EL (cell line): Measurements from ENCODE around the gene HOXD4.

ENCODE experiments used
- DNase-seq: peaks from one replicate; pipeline ENCODE4 v3.0.0-alpha.2; 2016

The HOXD4 gene

GRCh38 chr2:176172895-176173566, 21.7 kb downstream of the HOXD4 start:
- no peak for DNase-seq

GRCh38 chr2:176173567-176174381, 22.4 kb downstream of the HOXD4 start:
- no peak for DNase-seq

- no peak for DNase-seq
Observed at GRCh38 chr2:176174382-176174823, 23.1 kb downstream of the HOXD4 start.

- DNase-seq, result no peak
Observed at GRCh38 chr2:176174824-176175708, 23.7 kb downstream of the HOXD4 start.

GRCh38 chr2:176175709-176176607, 24.6 kb downstream of the HOXD4 start:
- DNase-seq, result no peak

DNA sequence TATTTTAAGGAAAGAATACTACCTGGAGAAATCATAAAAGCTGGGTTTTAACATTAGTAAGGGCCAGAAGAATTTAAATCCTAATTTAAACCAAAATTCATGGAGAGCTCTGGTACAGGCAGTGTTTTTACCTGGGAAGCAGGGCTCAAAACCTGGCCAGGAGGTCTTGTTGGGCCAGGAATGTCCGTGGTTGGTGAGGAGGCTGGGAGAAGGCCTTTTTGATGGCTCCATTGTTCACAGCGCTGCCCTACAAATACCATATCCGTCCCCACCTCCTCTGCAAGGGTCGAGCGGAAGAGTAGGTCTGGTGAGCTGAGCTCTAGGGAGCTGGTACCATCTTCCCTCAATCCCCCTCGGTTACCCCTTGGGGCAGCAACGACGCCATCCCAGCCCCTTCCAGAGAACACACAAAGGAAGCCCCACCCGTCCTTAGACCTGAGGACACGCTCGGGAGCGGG, 26.3 kb downstream of the HOXD4 start:
- DNase-seq, result no peak

- DNase-seq, result no peak
Observed at GRCh38 chr2:176178038-176178756, 26.8 kb downstream of the HOXD4 start.

DNA sequence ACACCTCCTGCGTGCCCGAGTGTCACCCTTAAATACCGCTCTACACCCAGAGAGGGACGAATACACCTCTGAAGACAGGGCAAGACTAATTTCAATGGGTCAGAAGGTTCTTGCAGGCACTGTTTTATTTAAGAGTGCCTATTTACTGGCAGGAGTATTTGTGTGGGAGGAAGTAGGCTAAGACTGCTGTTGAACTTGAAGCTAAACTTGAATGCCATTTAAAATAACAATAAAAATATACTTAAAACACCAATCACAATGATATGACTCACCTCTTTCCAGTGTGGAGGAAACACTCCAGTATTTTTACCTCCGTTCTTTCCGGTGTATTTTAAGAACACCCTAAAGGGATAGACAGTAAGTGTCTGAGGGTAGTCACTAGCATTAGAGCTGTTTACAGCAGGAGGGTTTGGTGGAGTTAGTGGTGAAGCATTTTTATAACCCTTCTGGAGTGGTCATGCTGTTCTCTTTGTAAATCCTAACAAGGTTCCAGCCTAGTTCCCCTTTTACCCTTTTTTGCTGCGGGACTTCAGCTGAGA, 27.5 kb downstream of the HOXD4 start:
- DNase-seq, result no peak

GRCh38 chr2:176181551-176181950, 30.2 kb downstream of the HOXD4 start:
- no peak for DNase-seq

GRCh38 chr2:176182671-176183070, 31.3 kb downstream of the HOXD4 start:
- DNase-seq, result no peak

GRCh38 chr2:176184749-176185148, 33.4 kb downstream of the HOXD4 start:
- DNase-seq, result no peak

- DNase-seq, result no peak
Observed at GRCh38 chr2:176186024-176186423, 34.7 kb downstream of the HOXD4 start.

DNA sequence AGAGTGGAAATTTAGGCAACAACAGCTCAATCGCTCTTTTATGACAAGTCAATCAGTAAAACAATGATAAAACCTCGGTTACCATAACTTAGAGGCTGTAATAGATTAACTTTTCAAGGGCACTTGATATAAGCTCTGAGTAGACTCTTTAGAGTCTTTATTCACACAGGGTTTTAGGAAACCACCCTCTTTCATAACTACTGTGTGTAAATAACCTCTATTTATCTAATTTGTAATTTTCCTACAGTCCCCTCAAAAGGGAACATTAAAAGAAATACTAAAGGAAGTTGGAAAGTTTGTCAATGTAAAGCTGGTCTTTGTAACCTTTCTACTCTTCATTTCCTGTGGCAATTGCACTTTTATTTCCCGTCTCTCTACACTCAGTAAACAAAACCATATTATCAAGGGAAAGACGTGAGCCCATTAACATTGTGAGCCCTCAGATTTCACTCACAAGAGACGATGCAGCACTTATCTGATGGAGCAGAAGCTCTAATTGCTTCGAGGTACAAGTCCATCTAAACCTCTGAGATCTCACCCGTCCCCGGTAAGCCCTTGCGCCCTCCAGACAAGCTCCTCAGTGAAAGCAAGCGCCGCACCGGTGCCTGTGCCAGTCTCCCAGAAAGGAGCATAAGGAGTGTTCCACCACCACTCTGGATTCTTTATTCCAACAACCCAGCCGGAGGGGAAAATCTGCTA, 36.0 kb downstream of the HOXD4 start:
- DNase-seq, result no peak

- DNase-seq, result peak; percentile 32
Observed at GRCh38 chr2:176187899-176188773, 36.8 kb downstream of the HOXD4 start, which contains the start of gene HOXD1. Gene HOXD1, plus strand, starts transcription at chr2:176188668. Its CDS starts 134 bp downstream, at chr2:176188802.

DNA sequence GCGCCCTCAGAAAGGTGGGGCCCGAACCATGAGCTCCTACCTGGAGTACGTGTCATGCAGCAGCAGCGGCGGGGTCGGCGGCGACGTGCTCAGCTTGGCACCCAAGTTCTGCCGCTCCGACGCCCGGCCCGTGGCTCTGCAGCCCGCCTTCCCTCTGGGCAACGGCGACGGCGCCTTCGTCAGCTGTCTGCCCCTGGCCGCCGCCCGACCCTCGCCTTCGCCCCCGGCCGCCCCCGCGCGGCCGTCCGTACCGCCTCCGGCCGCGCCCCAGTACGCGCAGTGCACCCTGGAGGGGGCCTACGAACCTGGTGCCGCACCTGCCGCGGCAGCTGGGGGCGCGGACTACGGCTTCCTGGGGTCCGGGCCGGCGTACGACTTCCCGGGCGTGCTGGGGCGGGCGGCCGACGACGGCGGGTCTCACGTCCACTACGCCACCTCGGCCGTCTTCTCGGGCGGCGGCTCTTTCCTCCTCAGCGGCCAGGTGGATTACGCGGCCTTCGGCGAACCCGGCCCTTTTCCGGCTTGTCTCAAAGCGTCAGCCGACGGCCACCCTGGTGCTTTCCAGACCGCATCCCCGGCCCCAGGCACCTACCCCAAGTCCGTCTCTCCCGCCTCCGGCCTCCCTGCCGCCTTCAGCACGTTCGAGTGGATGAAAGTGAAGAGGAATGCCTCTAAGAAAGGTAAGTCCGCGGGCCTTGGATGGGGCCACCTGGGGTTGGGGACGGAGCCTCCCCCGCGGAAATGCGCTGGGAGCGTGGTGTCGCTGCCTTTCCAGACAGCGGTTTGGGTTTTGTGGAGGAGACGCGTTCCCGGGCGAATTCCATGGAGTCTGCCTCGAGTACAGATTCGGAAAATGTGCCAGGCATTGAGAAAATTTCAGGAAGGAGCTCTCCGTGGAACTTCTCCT, 37.7 kb downstream of the HOXD4 start:
- no peak for DNase-seq

- no peak for DNase-seq
Observed at GRCh38 chr2:176189681-176190641, 38.6 kb downstream of the HOXD4 start.

DNA sequence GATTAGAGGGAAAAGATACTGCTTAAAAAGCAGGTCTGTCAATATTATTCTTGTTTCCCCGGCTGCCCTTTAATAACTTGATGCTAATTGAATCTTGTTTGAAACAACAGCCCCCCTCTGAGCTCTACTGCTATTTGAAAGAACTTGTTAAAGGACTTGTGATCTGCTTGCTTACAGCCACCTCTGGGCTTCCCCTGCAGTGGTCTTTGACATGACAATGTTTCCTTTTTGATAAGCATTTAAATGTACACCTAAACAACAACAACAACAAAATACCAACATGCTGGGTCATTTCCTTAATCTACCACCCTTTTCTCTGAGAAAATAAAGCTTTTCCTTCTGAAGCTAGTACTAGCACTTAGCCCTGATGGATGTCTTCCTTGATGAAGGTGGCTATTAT, 41.0 kb downstream of the HOXD4 start:
- no peak for DNase-seq
